Astrocyte (in vitro differentiated cells and primary cell): ENCODE data around the gene PPP6R3. TPM values are rescaled to one million over a fixed set of nuclear protein-coding genes. Genes with fewer than 3 reads are reported as not detected.

Experiments used
- DNase-seq: peaks from one replicate; pipeline ENCODE4 v3.0.0-alpha.2; 2010; ENCODE audit warnings: low read depth
- FAIRE-seq: peaks from 2 replicates; lab custom pipeline; 2011; peaks lifted over from hg19 to GRCh38; lab: Jason Lieb, UNC
- H2AFZ ChIP-seq: 2 replicates; pipeline ENCODE4 v1.6.0; 2012; ENCODE audit warnings: low read depth, low read length, inconsistent platforms
- H3K27ac ChIP-seq: 2 replicates; pipeline ENCODE4 v1.5.1; 2011; ENCODE audit warnings: low read depth, low read length, inconsistent platforms
- H3K27me3 ChIP-seq: 2 replicates; pipeline ENCODE4 v1.6.0; 2011; ENCODE audit warnings: low read length, inconsistent platforms; ENCODE audit not compliant: insufficient read depth
- H3K36me3 ChIP-seq: 2 replicates; pipeline ENCODE4 v1.5.1; 2011; ENCODE audit warnings: low read length, inconsistent platforms; ENCODE audit not compliant: insufficient read depth
- H3K4me1 ChIP-seq: 2 replicates; pipeline ENCODE4 v1.5.1; 2011; ENCODE audit warnings: low read length, inconsistent platforms; ENCODE audit not compliant: insufficient read depth
- H3K4me2 ChIP-seq: 2 replicates; pipeline ENCODE4 v1.6.0; 2012; ENCODE audit warnings: low read length, inconsistent platforms
- H3K4me3 ChIP-seq: 2 replicates; pipeline ENCODE4 v1.5.1; 2011; ENCODE audit warnings: low read depth, mild to moderate bottlenecking, low read length, inconsistent platforms; ENCODE audit not compliant: insufficient read depth
- H3K79me2 ChIP-seq: 2 replicates; pipeline ENCODE4 v1.6.0; 2012; ENCODE audit warnings: mild to moderate bottlenecking, low read length, inconsistent platforms; ENCODE audit not compliant: insufficient read depth
- H3K9ac ChIP-seq: 2 replicates; pipeline ENCODE4 v1.6.0; 2012; ENCODE audit warnings: mild to moderate bottlenecking, low read length, inconsistent platforms
- H3K9me3 ChIP-seq: 2 replicates; pipeline ENCODE4 v1.5.1; 2012; ENCODE audit warnings: low read depth, mild to moderate bottlenecking, low read length, inconsistent platforms; ENCODE audit not compliant: insufficient read depth
- H4K20me1 ChIP-seq: 2 replicates; pipeline ENCODE4 v1.6.0; 2012; ENCODE audit warnings: low read length, inconsistent platforms; ENCODE audit not compliant: insufficient read depth
- H3K27ac Mint-ChIP-seq: one replicate; pipeline ENCODE4 v1.8.0; 2021; ENCODE audit warnings: mild to moderate bottlenecking, mixed read lengths; ENCODE audit not compliant: unreplicated experiment
- H3K27me3 Mint-ChIP-seq: one replicate; pipeline ENCODE4 v1.8.0; 2021; ENCODE audit warnings: low read depth, mixed read lengths; ENCODE audit not compliant: unreplicated experiment
- H3K36me3 Mint-ChIP-seq: one replicate; pipeline ENCODE4 v1.8.0; 2021; ENCODE audit warnings: low read depth, mixed read lengths; ENCODE audit not compliant: unreplicated experiment
- H3K4me1 Mint-ChIP-seq: one replicate; pipeline ENCODE4 v1.8.0; 2021; ENCODE audit warnings: low read depth, mixed read lengths; ENCODE audit not compliant: unreplicated experiment
- H3K4me3 Mint-ChIP-seq: one replicate; pipeline ENCODE4 v1.8.0; 2021; ENCODE audit warnings: mild to moderate bottlenecking, moderate library complexity, mixed read lengths; ENCODE audit not compliant: unreplicated experiment
- H3K9me3 Mint-ChIP-seq: one replicate; pipeline ENCODE4 v1.8.0; 2021; ENCODE audit warnings: mild to moderate bottlenecking, mixed read lengths; ENCODE audit not compliant: unreplicated experiment
- CTCF ChIP-seq: IDR thresholded peaks from 2 replicates; pipeline ENCODE4 v1.5.1; 2011; ENCODE audit warnings: low read depth, mild to moderate bottlenecking, inconsistent platforms, low read length, moderate library complexity; ENCODE audit not compliant: insufficient read depth
- EZH2 ChIP-seq: IDR thresholded peaks from 2 replicates; pipeline ENCODE4 v1.6.1; 2012; ENCODE audit warnings: mild to moderate bottlenecking, low read length, inconsistent platforms; ENCODE audit not compliant: insufficient read depth
- total RNA-seq: library from RNA; stranded (reverse); gene quantifications from 2 replicates; pipeline ENCODE4 v1.2.1, GENCODE V29; 2021

Gene PPP6R3
- total RNA-seq, 1 donor from 2014 or later = 97.8 TPM

- no peak for FAIRE-seq
- Histone ChIP-seq H3K79me2 (no peaks in the 10 kb centered on the region), H3K36me3 (peaks cover 2% of the 10 kb centered on the region), H3K27ac (no peak overlapping the region), H3K4me1 (no peaks in the 10 kb centered on the region), H4K20me1 (no peaks in the 10 kb centered on the region), H2AFZ (no peak overlapping the region), H3K27me3 (no peaks in the 10 kb centered on the region), H3K4me3 (no peak overlapping the region), H3K4me2 (no peak overlapping the region), H3K9ac (no peak overlapping the region), H3K9me3 (no peaks in the 10 kb centered on the region)
- H3K36me3 Mint-ChIP-seq = peaks cover 8% of the 10 kb centered on the region
- H3K4me3 Mint-ChIP-seq = no peak overlapping the region
- TF ChIP-seq EZH2 (no peak), CTCF (no peak)
- H3K27ac Mint-ChIP-seq = no peak overlapping the region
- H3K9me3 Mint-ChIP-seq = no peaks in the 10 kb centered on the region
- DNase-seq = peak; percentile 84
- H3K4me1 Mint-ChIP-seq = no peaks in the 10 kb centered on the region
- no peaks in the 10 kb centered on the region for H3K27me3 Mint-ChIP-seq
Observed at GRCh38 chr11:68412593-68413475, 47.7 kb upstream of the PPP6R3 start.

GRCh38 chr11:68413591-68413999 is 47.0 kb upstream of the PPP6R3 start:
- Mint-ChIP-seq H3K27me3 (no peaks in the 10 kb centered on the region), H3K27ac (no peak overlapping the region), H3K4me3 (no peak overlapping the region), H3K4me1 (no peaks in the 10 kb centered on the region), H3K9me3 (no peaks in the 10 kb centered on the region), H3K36me3 (peaks cover 8% of the 10 kb centered on the region)
- H4K20me1 ChIP-seq = no peaks in the 10 kb centered on the region
- FAIRE-seq = no peak
- DNase-seq = no peak
- H3K27ac ChIP-seq = no peak overlapping the region
- no peak overlapping the region for H3K4me3 ChIP-seq
- H3K4me1 ChIP-seq = no peaks in the 10 kb centered on the region
- no peaks in the 10 kb centered on the region for H3K9me3 ChIP-seq
- TF ChIP-seq EZH2 (no peak), CTCF (no peak)
- H3K27me3 ChIP-seq = no peaks in the 10 kb centered on the region
- peaks cover 2% of the 10 kb centered on the region for H3K36me3 ChIP-seq
- no peak overlapping the region for H3K4me2 ChIP-seq
- H3K79me2 ChIP-seq = no peaks in the 10 kb centered on the region
- no peak overlapping the region for H2AFZ ChIP-seq
- H3K9ac ChIP-seq = no peak overlapping the region
